HG02884 (cell line): ENCODE results near the gene OR8D2.
A peak's percentile ranks its signal among the peaks of the same experiment; 100 is the strongest.

Source experiments
- ATAC-seq: cut with Tn5 transposase; IDR thresholded peaks from one replicate; pipeline ENCODE4 v1.9.1; 2021; ENCODE audit warnings: mild to moderate bottlenecking, moderate library complexity; ENCODE audit not compliant: unreplicated experiment

OR8D2 gene

GRCh38 chr11:124320097-124320496 lies at the start of gene OR8D2:
OR8D2 (minus strand) TSS chr11:124320197; CDS start chr11:124320197, 0 bp downstream.
- no peak for ATAC-seq

- ATAC-seq = no peak
Measured at GRCh38 chr11:124359566-124359965, 39.6 kb upstream of the OR8D2 start.

GRCh38 chr11:124346311-124346955 lies 26.4 kb upstream of the OR8D2 start:
- no peak for ATAC-seq

- ATAC-seq = no peak
Measured at GRCh38 chr11:124344346-124344745, 24.3 kb upstream of the OR8D2 start.

- no peak for ATAC-seq
Measured at GRCh38 chr11:124340142-124340447, 20.1 kb upstream of the OR8D2 start.

- no peak for ATAC-seq
Measured at GRCh38 chr11:124339396-124340141, 19.6 kb upstream of the OR8D2 start.

- ATAC-seq = no peak
Measured at GRCh38 chr11:124331873-124332272, 11.9 kb upstream of the OR8D2 start.

- peak; percentile 92 for ATAC-seq
Measured at GRCh38 chr11:124329787-124330478, 9.9 kb upstream of the OR8D2 start.

- ATAC-seq = no peak
Measured at GRCh38 chr11:124327775-124328174, 7.8 kb upstream of the OR8D2 start.

- ATAC-seq = no peak
Measured at GRCh38 chr11:124322356-124322755, 2.4 kb upstream of the OR8D2 start.

- no peak for ATAC-seq
Measured at GRCh38 chr11:124315052-124315451, 4.9 kb downstream of the OR8D2 start.

GRCh38 chr11:124313849-124314248 lies 6.1 kb downstream of the OR8D2 start, which contains the start of gene OR8D1:
OR8D1 (minus strand) TSS chr11:124313949; CDS start chr11:124310766, 3,183 bp downstream.
- ATAC-seq = no peak

GRCh38 chr11:124313131-124313530 lies 6.9 kb downstream of the OR8D2 start:
- no peak for ATAC-seq

- no peak for ATAC-seq
Measured at GRCh38 chr11:124311670-124312069, 8.3 kb downstream of the OR8D2 start.

- ATAC-seq = no peak
Measured at GRCh38 chr11:124311269-124311668, 8.7 kb downstream of the OR8D2 start.

GRCh38 chr11:124310721-124311120 lies 9.3 kb downstream of the OR8D2 start:
- no peak for ATAC-seq

GRCh38 chr11:124307093-124307492 lies 12.9 kb downstream of the OR8D2 start:
- ATAC-seq = no peak

- ATAC-seq = no peak
Measured at GRCh38 chr11:124302347-124303125, 17.5 kb downstream of the OR8D2 start.

- no peak for ATAC-seq
Measured at GRCh38 chr11:124301548-124301947, 18.4 kb downstream of the OR8D2 start.

- no peak for ATAC-seq
Measured at GRCh38 chr11:124297921-124298320, 22.1 kb downstream of the OR8D2 start.

- ATAC-seq = no peak
Measured at GRCh38 chr11:124296016-124296415, 24.0 kb downstream of the OR8D2 start.
